ENCODE measurements around the gene DNAAF9. TPM values are rescaled to one million over a fixed set of nuclear protein-coding genes. Genes with fewer than 3 reads are reported as not detected.

DNAAF9 gene
- total and polyA plus RNA-seq, 2 donors (not counting 3 experiments of a cell fraction or from before 2014, with no cell fraction given), result 7.6 to 20.9 TPM

DNA sequence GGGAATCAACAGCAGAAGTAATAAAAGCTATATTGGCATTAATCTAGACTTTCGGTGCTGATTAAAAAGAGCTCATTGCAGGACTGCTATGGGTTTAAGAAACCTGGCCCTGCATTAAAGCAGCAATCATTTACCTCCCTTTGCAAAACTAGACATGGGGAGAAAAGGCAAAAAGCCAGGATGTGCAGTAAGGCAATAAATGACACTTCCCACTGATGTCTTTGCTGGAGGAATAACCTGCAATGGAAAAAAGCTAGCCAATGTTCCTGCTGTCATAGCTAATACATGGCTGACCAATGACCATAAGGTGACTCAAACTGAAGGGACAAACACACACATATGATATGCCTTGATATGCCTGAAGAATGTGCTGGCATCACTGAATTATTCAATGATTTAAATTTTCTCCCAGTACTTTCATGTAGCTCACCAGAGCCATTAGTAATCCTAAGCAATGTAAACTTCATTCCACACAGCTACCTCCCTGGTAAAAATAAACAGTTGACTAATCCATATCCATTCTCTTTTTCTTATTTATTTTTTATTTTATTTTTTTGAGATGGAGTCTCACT is 8.7 kb downstream of the DNAAF9 start:
- no peak for DNase-seq (ENCODE audit: low read depth, low spot score)
- intact Hi-C loops (cut with micrococcal nuclease) (no loop called here), dilution Hi-C loops (cut with MboI; ENCODE audit: extremely low pct_ligation_motif_present, low sequenced_read_pairs) (no loop called here)
- BruUV-seq (replicated peaks), result no TSS peak
- no peaks in the 10 kb centered on the region for H3K27me3 ChIP-seq (ENCODE audit: control insufficient read depth in 2 of 2, insufficient read depth in 2 of 2, low read length in 2 of 2)
- H3K9me3 ChIP-seq (replicated peaks; ENCODE audit: control insufficient read depth, insufficient read depth, low read length), result no peaks in the 10 kb centered on the region
- no peak overlapping the region for H2AFZ ChIP-seq (ENCODE audit: low read depth, low read length)
- FAIRE-seq, result no peak
- H3K9me1 ChIP-seq (replicated peaks; ENCODE audit: control insufficient read depth, extremely low read depth, insufficient read depth, low read length), result no peaks in the 10 kb centered on the region
- H3K36me3 ChIP-seq (ENCODE audit: control insufficient read depth in 2 of 2, extremely low read depth in 1 of 2, insufficient read depth in 2 of 2, low read length in 2 of 2), result no peaks in the 10 kb centered on the region
- H3K9ac ChIP-seq (replicated peaks; ENCODE audit: extremely low read depth, insufficient read depth, low read length), result no peak overlapping the region
- no peak overlapping the region for H3K4me2 ChIP-seq (ENCODE audit: insufficient read depth, low read length)
- H4K20me1 ChIP-seq (replicated peaks; ENCODE audit: control insufficient read depth, extremely low read depth, insufficient read depth, low read length), result peaks cover 9% of the 10 kb centered on the region
- no peak overlapping the region for H3K27ac ChIP-seq (ENCODE audit: insufficient read depth, low read depth, low read length)
- H3K4me3 ChIP-seq (replicated peaks in 1 of 3; ENCODE audit: insufficient read depth in 1 of 3, low read depth in 1 of 3, low read length in 3 of 3), result no peak overlapping the region
- no peak for TF ChIP-seq GATA2 (IDR thresholded peaks at IDR 0.05; ENCODE audit: insufficient read depth, insufficient read length, low read depth, low read length)
- no peak for TF ChIP-seq EZH2 (IDR thresholded peaks at IDR 0.05; ENCODE audit: borderline replicate concordance, low read depth, low read length, severe bottlenecking)
- no peak for TF ChIP-seq JUN (IDR thresholded peaks at IDR 0.05; ENCODE audit: borderline replicate concordance, insufficient read depth, insufficient read length, low read depth)
- TF ChIP-seq, protein P1, sequence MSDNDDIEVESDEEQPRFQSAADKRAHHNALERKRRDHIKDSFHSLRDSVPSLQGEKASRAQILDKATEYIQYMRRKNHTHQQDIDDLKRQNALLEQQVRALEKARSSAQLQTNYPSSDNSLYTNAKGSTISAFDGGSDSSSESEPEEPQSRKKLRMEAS (IDR thresholded peaks at IDR 0.05; ENCODE audit: insufficient read depth, insufficient read length), result no peak
- no peak for TF ChIP-seq MYC (IDR thresholded peaks at IDR 0.05; ENCODE audit: low read depth, low read length)
- no peak for TF ChIP-seq FOS (IDR thresholded peaks at IDR 0.05; ENCODE audit: borderline replicate concordance, insufficient read depth, low read length)
- TF ChIP-seq POLR2AphosphoS5 (IDR thresholded peaks at IDR 0.05; ENCODE audit: insufficient read depth, low read depth, low read length), result no peak
- TF ChIP-seq POLR2A (IDR thresholded peaks at IDR 0.05; ENCODE audit: low read depth, low read length), result no peak
- TF ChIP-seq, protein P2, sequence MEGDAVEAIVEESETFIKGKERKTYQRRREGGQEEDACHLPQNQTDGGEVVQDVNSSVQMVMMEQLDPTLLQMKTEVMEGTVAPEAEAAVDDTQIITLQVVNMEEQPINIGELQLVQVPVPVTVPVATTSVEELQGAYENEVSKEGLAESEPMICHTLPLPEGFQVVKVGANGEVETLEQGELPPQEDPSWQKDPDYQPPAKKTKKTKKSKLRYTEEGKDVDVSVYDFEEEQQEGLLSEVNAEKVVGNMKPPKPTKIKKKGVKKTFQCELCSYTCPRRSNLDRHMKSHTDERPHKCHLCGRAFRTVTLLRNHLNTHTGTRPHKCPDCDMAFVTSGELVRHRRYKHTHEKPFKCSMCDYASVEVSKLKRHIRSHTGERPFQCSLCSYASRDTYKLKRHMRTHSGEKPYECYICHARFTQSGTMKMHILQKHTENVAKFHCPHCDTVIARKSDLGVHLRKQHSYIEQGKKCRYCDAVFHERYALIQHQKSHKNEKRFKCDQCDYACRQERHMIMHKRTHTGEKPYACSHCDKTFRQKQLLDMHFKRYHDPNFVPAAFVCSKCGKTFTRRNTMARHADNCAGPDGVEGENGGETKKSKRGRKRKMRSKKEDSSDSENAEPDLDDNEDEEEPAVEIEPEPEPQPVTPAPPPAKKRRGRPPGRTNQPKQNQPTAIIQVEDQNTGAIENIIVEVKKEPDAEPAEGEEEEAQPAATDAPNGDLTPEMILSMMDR (IDR thresholded peaks at IDR 0.05; ENCODE audit: extremely low read depth in 1 of 2, insufficient read depth in 1 of 2, low read depth in 1 of 2, low read length in 2 of 2), result no peak
- ChIA-PET CTCF (interaction anchor here (0.6 to 1.2 kb wide), 2 partner anchors 21 to 70 kb away, joined by 3 read pairs; no protein-coding TSS in a partner anchor), POLR2A (interaction anchor here (0.6 kb wide), 1 partner anchor 366 kb away, joined by 3 read pairs; no protein-coding TSS in a partner anchor)
- H3K4me1 ChIP-seq (ENCODE audit: control insufficient read depth, extremely low read depth, insufficient read depth, low read length), result no peaks in the 10 kb centered on the region
- H3K79me2 ChIP-seq (ENCODE audit: control insufficient read depth, insufficient read depth, low read length), result peaks cover 60% of the 10 kb centered on the region

Measured in endothelial cell of umbilical vein (primary cell).